Activated naive CD4-positive, alpha-beta T cell treated with anti-CD3 and anti-CD28 coated beads, Interleukin-2, amount 50 U/mL, for 72 hours (primary cell): Measurements from ENCODE around the gene WBP1. TPM values are rescaled to one million over a fixed set of nuclear protein-coding genes. Genes with fewer than 3 reads are reported as not detected.
A peak's percentile ranks its signal among the peaks of the same experiment; 100 is the strongest.

Source experiments
- ATAC-seq, 2 donors: fragments of 150-1000 bp; cut with Tn5 transposase; 2 replicates each; pipeline ENCODE4 v1.10.0; 2021; ENCODE audit warnings: mild to moderate bottlenecking in 2 of 2, moderate library complexity in 2 of 2
- DNase-seq, 2 donors: peaks; one replicate each; pipeline ENCODE4 v3.0.0; 2021 to 2022; ENCODE audit warnings: low spot score in 2 of 2
- H3K27ac Mint-ChIP-seq, 2 donors: one replicate each; pipeline ENCODE4 v1.8.0; 2022; ENCODE audit warnings: mild to moderate bottlenecking in 2 of 2, mixed read lengths in 2 of 2
- H3K36me3 Mint-ChIP-seq, 2 donors: one replicate each; pipeline ENCODE4 v1.8.0; 2022; ENCODE audit warnings: mixed read lengths in 2 of 2
- H3K9me3 Mint-ChIP-seq, 2 donors: one replicate each; pipeline ENCODE4 v1.8.0; 2022; ENCODE audit warnings: mixed read lengths in 2 of 2
- total RNA-seq, 2 donors: library from RNA; stranded (reverse); gene quantifications; one replicate each; pipeline ENCODE4 v1.2.3, GENCODE V29; 2022

The WBP1 gene
- total RNA-seq, 2 donors from 2014 or later, result 33.5 to 58.6 TPM

- DNase-seq (no peak), ATAC-seq (no peak)
- Mint-ChIP-seq H3K27ac (no peak overlapping the region), H3K36me3 (peaks cover 26 to 34% of the 10 kb centered on the region in 2 donors), H3K9me3 (no peaks in the 10 kb centered on the region)
Measured at GRCh38 chr2:74502147-74502719, 44.0 kb downstream of the WBP1 start.

- Mint-ChIP-seq H3K9me3 (no peaks in the 10 kb centered on the region), H3K27ac (no peak overlapping the region), H3K36me3 (peaks cover 27 to 38% of the 10 kb centered on the region in 2 donors)
- ATAC-seq (peak; percentile 15 to 54), DNase-seq (peak; percentile 57 to 72)
Measured at GRCh38 chr2:74502720-74503505, 44.7 kb downstream of the WBP1 start.

DNA sequence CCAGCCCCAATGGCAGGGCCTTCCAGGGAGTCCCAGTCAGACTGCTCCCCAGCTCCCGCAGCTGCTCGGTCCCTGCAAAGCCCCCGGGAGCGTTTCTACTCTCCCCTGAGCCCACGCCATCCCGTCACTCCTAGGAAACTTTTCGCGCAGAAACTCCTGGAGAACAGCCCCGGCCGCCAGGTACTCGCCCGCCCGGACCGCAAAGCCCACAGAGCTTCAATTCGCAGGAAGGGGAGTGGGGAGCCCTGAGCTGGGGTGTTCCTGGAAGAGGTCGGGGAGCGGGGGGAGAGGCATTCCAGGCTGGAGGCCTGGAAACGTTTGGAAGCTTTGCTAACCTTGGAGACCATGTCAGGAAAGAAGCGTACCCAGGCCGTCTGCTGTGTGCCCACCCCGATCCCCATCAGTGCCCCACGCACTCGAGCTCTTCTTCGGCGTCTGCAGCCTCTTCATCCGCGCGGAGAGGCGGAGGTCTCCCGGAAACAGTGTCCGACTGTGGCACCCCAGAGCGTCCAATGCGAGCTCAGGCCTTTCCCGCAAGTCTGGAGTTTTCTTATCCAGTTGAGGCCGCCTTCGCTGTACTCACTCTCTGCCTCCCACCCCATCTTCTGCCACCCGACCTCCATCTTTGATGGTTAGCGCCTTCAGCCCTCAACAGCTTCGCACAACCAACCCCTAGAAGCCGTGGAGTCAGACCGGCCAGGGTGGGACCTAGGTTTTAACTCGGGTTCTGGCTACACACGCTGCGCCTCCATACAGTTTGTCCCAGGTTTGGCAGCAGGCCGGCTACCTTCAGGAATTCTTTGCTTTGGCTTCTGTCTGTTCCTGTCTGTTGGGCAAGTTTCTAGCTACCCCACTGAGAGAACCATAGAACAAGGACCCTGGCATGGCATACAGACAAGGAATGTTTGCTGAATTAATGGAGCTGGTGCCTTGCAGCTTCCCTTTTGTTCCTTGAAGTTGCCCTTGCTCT, 45.6 kb downstream of the WBP1 start:
- no peak overlapping the region for H3K27ac Mint-ChIP-seq
- DNase-seq (no peak), ATAC-seq (no peak)
- peaks cover 27 to 38% of the 10 kb centered on the region in 2 donors for H3K36me3 Mint-ChIP-seq
- H3K9me3 Mint-ChIP-seq, result no peaks in the 10 kb centered on the region

- ATAC-seq (no peak), DNase-seq (no peak)
- H3K9me3 Mint-ChIP-seq, result no peaks in the 10 kb centered on the region
- H3K36me3 Mint-ChIP-seq, result peaks cover 27 to 38% of the 10 kb centered on the region in 2 donors
- peak overlapping the region in 1 of 2 donors; percentile 75 for H3K27ac Mint-ChIP-seq
Measured at GRCh38 chr2:74504591-74504990, 46.4 kb downstream of the WBP1 start.

DNA sequence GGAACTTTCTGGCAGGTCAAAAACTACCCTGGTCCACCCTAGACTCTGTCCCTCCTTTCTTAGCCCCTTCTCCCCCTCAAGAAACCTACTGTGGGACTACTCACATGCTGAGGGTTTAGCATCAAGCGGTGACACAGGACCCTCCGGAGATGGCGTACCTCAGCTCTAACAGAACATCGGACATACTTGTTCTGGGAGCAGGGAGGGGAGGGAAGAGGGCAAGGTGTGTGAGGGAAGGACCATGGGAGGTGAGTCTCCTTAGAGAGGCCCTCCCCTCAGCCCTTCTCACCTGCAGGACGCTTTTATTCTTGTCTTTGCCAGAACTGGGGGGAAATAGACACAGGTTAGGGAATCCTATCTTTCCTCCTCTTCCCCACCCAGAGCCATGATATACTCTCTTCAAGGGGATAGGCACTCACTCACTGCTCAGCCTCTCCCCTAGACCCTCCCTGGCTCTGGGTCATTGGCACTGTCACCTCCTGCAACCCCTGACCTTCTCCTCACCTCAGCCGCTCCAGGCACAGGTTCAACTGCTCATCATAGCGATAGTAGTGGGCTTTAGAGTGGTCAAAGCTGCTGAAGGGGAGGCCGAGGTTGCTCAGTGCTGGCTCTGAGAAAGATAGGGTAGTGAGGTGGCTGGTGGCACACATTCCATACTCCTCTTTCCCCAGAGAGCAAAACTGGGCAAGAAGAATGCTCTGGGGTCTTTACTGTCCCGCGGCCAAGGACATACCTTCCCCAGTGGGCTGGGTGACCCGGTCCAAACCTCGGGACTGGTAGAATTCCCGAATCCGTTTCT, 47.4 kb downstream of the WBP1 start:
- Mint-ChIP-seq H3K36me3 (peaks cover 27 to 38% of the 10 kb centered on the region in 2 donors), H3K27ac (no peak overlapping the region), H3K9me3 (no peaks in the 10 kb centered on the region)
- no peak for ATAC-seq
- DNase-seq, result no peak

- H3K9me3 Mint-ChIP-seq, result no peaks in the 10 kb centered on the region
- peaks cover 27 to 33% of the 10 kb centered on the region in 2 donors for H3K36me3 Mint-ChIP-seq
- DNase-seq (peak; percentile 98), ATAC-seq (peak; percentile 93 to 95)
- peak within 1 kb of the TSS; percentile 96 to 100 for H3K27ac Mint-ChIP-seq
Measured at GRCh38 chr2:74507145-74507925, 49.1 kb downstream of the WBP1 start, which contains the start of gene PCGF1. Gene PCGF1, minus strand, starts transcription at chr2:74507695. Its CDS starts 27 bp downstream, at chr2:74507668.

DNA sequence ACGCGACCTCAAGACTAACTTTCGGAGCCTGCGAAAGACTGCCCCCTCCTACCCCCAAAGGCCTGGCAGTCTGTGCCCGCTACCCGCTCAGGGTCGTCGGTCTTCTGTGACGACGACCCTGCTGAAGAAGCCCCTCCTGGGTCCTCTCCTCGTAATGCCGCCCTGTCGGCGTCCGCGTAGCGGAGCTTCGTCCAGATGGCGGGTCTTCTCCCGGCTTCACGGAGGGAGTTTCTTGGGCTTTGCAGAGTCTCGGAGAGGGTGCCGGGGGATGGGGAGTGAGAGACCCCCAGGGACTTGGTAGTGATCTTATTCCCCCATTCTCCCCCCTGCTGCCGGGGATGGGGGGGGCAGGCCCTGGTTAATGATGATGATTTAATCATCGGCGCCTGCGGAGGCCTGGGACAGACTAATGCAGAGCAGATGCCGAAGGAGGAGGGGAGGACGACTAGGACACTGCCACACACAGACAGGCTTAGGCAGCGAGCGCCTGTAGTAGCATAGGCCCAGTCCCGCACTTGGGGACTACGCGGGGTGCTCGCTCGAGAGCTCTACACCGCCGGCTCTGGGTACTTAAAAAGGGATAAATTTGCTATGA, 49.8 kb downstream of the WBP1 start:
- H3K36me3 Mint-ChIP-seq, result peaks cover 27 to 33% of the 10 kb centered on the region in 2 donors
- peak overlapping the region; percentile 96 to 100 for H3K27ac Mint-ChIP-seq
- H3K9me3 Mint-ChIP-seq, result no peaks in the 10 kb centered on the region
- DNase-seq (no peak), ATAC-seq (no peak)

DNA sequence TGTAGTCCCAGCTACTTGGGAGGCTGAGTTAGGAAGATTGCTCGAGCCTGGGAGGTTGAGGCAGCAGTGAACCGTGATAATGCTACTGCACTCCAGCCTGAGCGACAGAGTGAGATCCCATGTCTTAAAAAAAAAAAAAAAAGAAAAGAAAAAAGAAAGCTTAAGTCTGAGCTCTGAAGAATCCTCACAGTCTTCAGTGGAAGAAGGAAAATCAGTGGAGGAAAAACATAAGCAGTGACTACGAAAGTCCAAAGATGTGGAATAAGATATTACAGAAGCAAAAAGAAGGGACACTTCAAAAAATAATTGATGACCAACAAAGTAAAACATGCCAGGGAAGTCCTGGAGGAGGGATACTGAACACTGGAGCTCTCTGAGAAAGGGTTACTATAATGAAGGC, 52.0 kb downstream of the WBP1 start:
- Mint-ChIP-seq H3K36me3 (peaks cover 12 to 22% of the 10 kb centered on the region in 2 donors), H3K9me3 (no peaks in the 10 kb centered on the region), H3K27ac (no peak overlapping the region)
- DNase-seq, result no peak
- ATAC-seq, result no peak

Other genes starting within 250 kb of the WBP1 start
- 1 to 10 TPM in 1 of 2 donors, under 1 TPM in 1; 0.89 to 1.6 TPM for gene SLC4A5, start 115.0 kb upstream of the WBP1 start, total RNA-seq
- 10 to 100 TPM; 45.6 to 97.1 TPM for gene DCTN1, start 78.1 kb upstream of the WBP1 start, total RNA-seq
- 1 to 10 TPM; 2.1 to 6.4 TPM for gene C2orf81, start 36.8 kb upstream of the WBP1 start, total RNA-seq
- 100 to 1,000 TPM in 1 of 2 donors, 10 to 100 TPM in 1; 14.3 to 173 TPM for gene WDR54, start 36.7 kb upstream of the WBP1 start, total RNA-seq
- 1 to 10 TPM in 1 of 2 donors, under 1 TPM in 1; 0.91 to 4.6 TPM for gene RTKN, start 16.5 kb upstream of the WBP1 start, total RNA-seq
- 10 to 100 TPM; 26.2 to 50.3 TPM for gene INO80B, start 3.4 kb upstream of the WBP1 start, total RNA-seq
- gene MOGS, start 6.9 kb downstream of the WBP1 start, total RNA-seq, result 10 to 100 TPM; 61.8 to 64.7 TPM
- 10 to 100 TPM; 82.4 to 99.4 TPM for gene MRPL53, start 14.2 kb downstream of the WBP1 start, total RNA-seq
- gene CCDC142, start 24.6 kb downstream of the WBP1 start, total RNA-seq, result 10 to 100 TPM; 16.4 to 25.3 TPM
- 10 to 100 TPM; 30.3 to 35.0 TPM for gene TTC31, start 24.6 kb downstream of the WBP1 start, total RNA-seq
- under 1 TPM; 0.36 to 0.39 TPM for gene LBX2, start 41.2 kb downstream of the WBP1 start, total RNA-seq
- 10 to 100 TPM; 26.2 to 39.9 TPM for gene PCGF1, start 49.3 kb downstream of the WBP1 start, total RNA-seq
- gene TLX2, start 56.0 kb downstream of the WBP1 start, total RNA-seq, result under 1 TPM; 0.19 to 0.25 TPM
- 1 to 10 TPM in 1 of 2 donors, under 1 TPM in 1; 0.29 to 2.3 TPM for gene DQX1, start 67.8 kb downstream of the WBP1 start, total RNA-seq
- gene AUP1, start 71.3 kb downstream of the WBP1 start, total RNA-seq, result 10 to 100 TPM; 42.3 to 97.1 TPM
- gene HTRA2, start 71.5 kb downstream of the WBP1 start, total RNA-seq, result 10 to 100 TPM; 57.5 to 84.4 TPM
- gene LOXL3, start 95.5 kb downstream of the WBP1 start, total RNA-seq, result 1 to 10 TPM in 1 of 2 donors, under 1 TPM in 1; 0.20 to 1.5 TPM
- 10 to 100 TPM; 23.6 to 25.6 TPM for gene DOK1, start 96.3 kb downstream of the WBP1 start, total RNA-seq
- gene M1AP, start 189.9 kb downstream of the WBP1 start, total RNA-seq, result not detected
- gene SEMA4F, start 195.8 kb downstream of the WBP1 start, total RNA-seq, result 1 to 10 TPM; 4.7 to 4.8 TPM